ENCODE results near the gene MOSPD2. TPM values are rescaled to one million over a fixed set of nuclear protein-coding genes. Genes with fewer than 3 reads are reported as not detected.

Gene MOSPD2
- total RNA-seq, 1 donor from 2014 or later, result 8.4 TPM

DNA sequence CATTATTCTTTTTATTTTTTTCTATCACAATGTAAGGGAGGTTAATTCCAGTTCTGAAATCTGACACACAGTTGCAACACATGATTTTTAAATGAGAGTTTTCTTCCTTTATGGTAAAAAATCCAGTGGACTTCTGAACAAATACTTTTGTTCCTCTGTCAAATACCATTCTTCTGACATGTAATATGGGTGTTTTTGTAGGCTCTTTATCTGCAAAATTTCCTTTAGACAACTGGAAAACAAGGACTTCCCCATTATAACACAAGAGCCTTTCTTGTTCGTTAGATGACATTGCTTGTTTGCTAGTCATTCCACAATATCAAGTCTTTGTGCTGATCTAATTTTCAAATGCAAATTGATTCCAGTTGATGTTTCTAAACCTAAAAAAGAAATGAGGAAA is 8.0 kb upstream of the MOSPD2 start:
- Mint-ChIP-seq H3K27ac (no peak overlapping the region), H3K9me3 (ENCODE audit: low read depth) (peaks cover 27% of the 10 kb centered on the region), H3K4me3 (ENCODE audit: low read depth) (no peak overlapping the region), H3K27me3 (no peaks in the 10 kb centered on the region), H3K4me1 (ENCODE audit: low read depth) (no peaks in the 10 kb centered on the region), H3K36me3 (ENCODE audit: insufficient read depth) (peaks cover 10% of the 10 kb centered on the region)
- DNase-seq (ENCODE audit: low spot score, unreplicated experiment), result no peak
- TF ChIP-seq, protein P1, sequence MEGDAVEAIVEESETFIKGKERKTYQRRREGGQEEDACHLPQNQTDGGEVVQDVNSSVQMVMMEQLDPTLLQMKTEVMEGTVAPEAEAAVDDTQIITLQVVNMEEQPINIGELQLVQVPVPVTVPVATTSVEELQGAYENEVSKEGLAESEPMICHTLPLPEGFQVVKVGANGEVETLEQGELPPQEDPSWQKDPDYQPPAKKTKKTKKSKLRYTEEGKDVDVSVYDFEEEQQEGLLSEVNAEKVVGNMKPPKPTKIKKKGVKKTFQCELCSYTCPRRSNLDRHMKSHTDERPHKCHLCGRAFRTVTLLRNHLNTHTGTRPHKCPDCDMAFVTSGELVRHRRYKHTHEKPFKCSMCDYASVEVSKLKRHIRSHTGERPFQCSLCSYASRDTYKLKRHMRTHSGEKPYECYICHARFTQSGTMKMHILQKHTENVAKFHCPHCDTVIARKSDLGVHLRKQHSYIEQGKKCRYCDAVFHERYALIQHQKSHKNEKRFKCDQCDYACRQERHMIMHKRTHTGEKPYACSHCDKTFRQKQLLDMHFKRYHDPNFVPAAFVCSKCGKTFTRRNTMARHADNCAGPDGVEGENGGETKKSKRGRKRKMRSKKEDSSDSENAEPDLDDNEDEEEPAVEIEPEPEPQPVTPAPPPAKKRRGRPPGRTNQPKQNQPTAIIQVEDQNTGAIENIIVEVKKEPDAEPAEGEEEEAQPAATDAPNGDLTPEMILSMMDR (IDR thresholded peaks at IDR 0.05; ENCODE audit: unreplicated experiment), result no peak

DNA sequence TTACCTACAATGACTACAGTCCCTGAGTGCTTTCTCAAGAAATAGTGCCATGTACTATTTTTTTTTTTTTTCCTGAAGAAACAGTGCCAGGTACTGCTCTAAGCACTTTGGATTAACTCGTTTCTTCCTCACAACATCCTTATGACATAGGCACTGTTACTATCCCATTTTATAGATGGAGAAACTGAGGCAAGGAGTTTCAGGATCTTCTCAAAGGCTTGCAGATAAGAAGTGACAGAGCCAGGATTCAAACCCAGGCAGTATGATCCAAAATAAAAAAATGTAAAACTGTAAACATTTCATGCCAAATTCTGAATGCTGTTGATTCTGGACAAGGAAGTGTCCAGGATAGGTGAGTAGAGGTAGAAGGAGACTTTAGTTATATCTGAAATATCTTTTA is 1.5 kb upstream of the MOSPD2 start:
- Mint-ChIP-seq H3K36me3 (ENCODE audit: insufficient read depth) (peaks cover 10% of the 10 kb centered on the region), H3K4me1 (ENCODE audit: low read depth) (peaks cover 2% of the 10 kb centered on the region), H3K27me3 (no peaks in the 10 kb centered on the region), H3K9me3 (ENCODE audit: low read depth) (peaks cover 32% of the 10 kb centered on the region), H3K4me3 (ENCODE audit: low read depth) (peak overlapping the region; percentile 56), H3K27ac (no peak overlapping the region)
- DNase-seq (ENCODE audit: low spot score, unreplicated experiment), result no peak
- TF ChIP-seq, protein P1 (IDR thresholded peaks at IDR 0.05; ENCODE audit: unreplicated experiment), result no peak

DNA sequence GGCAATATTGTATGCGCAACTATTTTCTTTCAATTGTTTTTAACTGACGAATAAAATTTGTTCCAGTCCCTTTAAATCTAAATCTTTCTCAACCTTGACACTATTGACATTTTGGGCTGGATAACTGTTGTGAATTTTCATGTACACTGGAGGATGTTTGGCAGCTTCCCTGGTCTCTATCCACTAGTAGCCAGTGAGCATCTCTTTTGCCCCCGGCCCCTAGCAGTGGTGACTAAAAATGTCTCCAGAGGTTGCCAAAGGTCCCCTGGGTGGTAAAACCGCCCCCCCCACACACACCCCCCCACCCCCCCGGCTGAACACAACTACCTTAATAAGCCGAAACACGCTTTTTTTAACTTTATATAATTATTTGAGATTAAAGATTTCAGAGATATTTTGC is 866 bp upstream of the MOSPD2 start:
- Mint-ChIP-seq H3K27ac (no peak overlapping the region), H3K27me3 (no peaks in the 10 kb centered on the region), H3K36me3 (ENCODE audit: insufficient read depth) (peaks cover 7% of the 10 kb centered on the region), H3K4me3 (ENCODE audit: low read depth) (peak overlapping the region; percentile 85), H3K4me1 (ENCODE audit: low read depth) (peaks cover 2% of the 10 kb centered on the region), H3K9me3 (ENCODE audit: low read depth) (peaks cover 28% of the 10 kb centered on the region)
- TF ChIP-seq, protein P1 (IDR thresholded peaks at IDR 0.05; ENCODE audit: unreplicated experiment), result no peak
- no peak for DNase-seq (ENCODE audit: low spot score, unreplicated experiment)

DNA sequence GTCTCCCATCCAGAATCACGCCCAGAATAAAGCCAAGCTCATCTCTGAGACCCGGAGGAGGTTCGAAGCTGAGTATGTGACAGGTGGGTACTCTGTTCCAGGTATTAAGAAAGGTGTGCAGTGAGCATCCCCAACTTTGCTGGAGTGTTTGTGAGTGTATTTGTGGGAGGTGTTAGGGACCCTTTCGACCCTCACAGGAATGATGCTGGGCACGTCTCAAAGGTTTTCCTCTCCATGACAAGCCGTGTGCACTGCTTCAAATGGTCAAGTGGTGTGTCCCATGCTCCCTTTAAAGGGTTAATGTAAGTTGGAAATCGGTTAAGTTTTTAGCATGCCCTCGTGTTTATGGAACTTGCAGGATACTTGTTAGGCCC is 442 bp downstream of the MOSPD2 start:
- no peak for DNase-seq (ENCODE audit: low spot score, unreplicated experiment)
- H3K27me3 Mint-ChIP-seq, result no peaks in the 10 kb centered on the region
- peaks cover 2% of the 10 kb centered on the region for H3K4me1 Mint-ChIP-seq (ENCODE audit: low read depth)
- H3K9me3 Mint-ChIP-seq (ENCODE audit: low read depth), result peaks cover 20% of the 10 kb centered on the region
- TF ChIP-seq, protein P1 (IDR thresholded peaks at IDR 0.05; ENCODE audit: unreplicated experiment), result no peak
- peaks cover 1% of the 10 kb centered on the region for H3K36me3 Mint-ChIP-seq (ENCODE audit: insufficient read depth)
- peak overlapping the region; percentile 85 for H3K4me3 Mint-ChIP-seq (ENCODE audit: low read depth)
- H3K27ac Mint-ChIP-seq, result peak overlapping the region; percentile 71

DNA sequence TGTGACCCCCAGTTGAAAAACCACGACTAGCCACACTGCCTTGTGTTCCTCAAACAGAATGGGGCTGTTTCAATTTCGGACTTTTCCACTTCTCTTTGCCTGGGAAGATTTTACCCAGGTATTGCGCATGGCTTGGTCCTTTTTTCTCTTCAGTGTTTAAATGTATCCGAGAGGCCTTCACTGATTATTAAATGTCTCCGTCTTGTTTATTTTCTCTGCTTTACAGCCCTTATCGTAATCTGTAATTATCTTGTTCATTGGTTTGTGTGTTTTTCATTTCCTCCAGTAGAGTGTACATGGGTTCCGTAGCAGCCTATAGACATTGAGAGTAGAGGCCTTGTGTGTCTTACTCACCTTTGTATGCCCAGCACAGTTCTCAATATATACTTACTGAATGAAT is 2.4 kb downstream of the MOSPD2 start:
- peaks cover 1% of the 10 kb centered on the region for H3K36me3 Mint-ChIP-seq (ENCODE audit: insufficient read depth)
- no peak overlapping the region for H3K4me3 Mint-ChIP-seq (ENCODE audit: low read depth)

More for the DNA sequence above, 2.4 kb downstream of the MOSPD2 start:
- Mint-ChIP-seq H3K9me3 (ENCODE audit: low read depth) (peaks cover 17% of the 10 kb centered on the region), H3K4me1 (ENCODE audit: low read depth) (peaks cover 2% of the 10 kb centered on the region), H3K27me3 (no peaks in the 10 kb centered on the region), H3K27ac (no peak overlapping the region)
- TF ChIP-seq, protein P1 (IDR thresholded peaks at IDR 0.05; ENCODE audit: unreplicated experiment), result no peak
- DNase-seq (ENCODE audit: low spot score, unreplicated experiment), result no peak
